HCT116 (cell line): ENCODE data around the gene CGB5. TPM values are rescaled to one million over a fixed set of nuclear protein-coding genes. Genes with fewer than 3 reads are reported as not detected.

Experiments
- ATAC-seq: fragments of 200-7000 bp; cut with Tn5 transposase; 2 replicates; pipeline ENCODE4 v1.9.1; 2020; ENCODE audit warnings: mild to moderate bottlenecking, moderate library complexity
- BruUV-seq: library from RNA; stranded (reverse); fragments of 400-500 nt; replicated peaks from 2 replicates; lab custom pipeline; 2021; lab: Mats Ljungman, UMichigan
- CTCF ChIA-PET: fragments of 300-600 bp; sonication (Branson Sonifier 250); formaldehyde crosslinking; loops from one replicate; lab custom pipeline; 2021; ENCODE audit warnings: antibody characterized with exemption; lab: Charles Lee
- POLR2A ChIA-PET: fragments of 300-600, 350-600 bp; sonication (Branson Sonifier 250); formaldehyde crosslinking; loops from one replicate; lab custom pipeline; 2021; ENCODE audit warnings: antibody characterized with exemption; lab: Charles Lee
- RAD21 ChIA-PET, 2 experiments: fragments of 300-600 bp; sonication (Branson Sonifier 250); formaldehyde crosslinking; loops; one replicate each; lab custom pipeline; 2023; ENCODE audit warnings: low total read pairs in 2 of 2; ENCODE audit not compliant: uncharacterized antibody in 2 of 2, unreplicated experiment in 2 of 2, low non-redundant PET in 1 of 2; lab: Charles Lee
- DNase-seq: peaks from one replicate; pipeline ENCODE4 v3.0.0-alpha.2; 2010; ENCODE audit warnings: low read depth, low spot score
- H2AFZ ChIP-seq: fragments of 200-600 bp; shearing (Covaris generic), sonication (generic); 2 replicates; pipeline ENCODE4 v1.6.1; 2017; ENCODE audit warnings: low read depth, mixed run types, mixed read lengths, antibody characterized with exemption, low read length; ENCODE audit not compliant: poor library complexity, severe bottlenecking
- H3K27ac ChIP-seq: 2 replicates; pipeline ENCODE4 v1.5.1; 2012; ENCODE audit warnings: low read depth, low read length
- H3K27me3 ChIP-seq: fragments of 200-600 bp; sonication (generic); 2 replicates; pipeline ENCODE4 v1.6.1; 2016; ENCODE audit warnings: mixed run types, low read length, mixed read lengths; ENCODE audit not compliant: insufficient read depth
- H3K36me3 ChIP-seq, 2 experiments: fragments of 200-500 bp in 1 of 2; fragments of 200-600 bp in 1 of 2; sonication (Bioruptor generic) in 1 of 2; sonication (generic) in 1 of 2; 2 replicates each; pipeline versions ENCODE4 v1.5.1 to v1.6.1; 2014 to 2016; ENCODE audit warnings: low read length in 2 of 2, inconsistent platforms in 1 of 2, mixed read lengths in 1 of 2, mixed run types in 1 of 2; ENCODE audit not compliant: insufficient read depth in 2 of 2, control insufficient read depth in 1 of 2
- H3K4me1 ChIP-seq, 2 experiments: fragments of 200-600 bp in 1 of 2; sonication (generic) in 1 of 2; 2 replicates each; pipeline versions ENCODE4 v1.5.1 to v1.6.1; 2012 to 2017; ENCODE audit warnings: low read length in 2 of 2, inconsistent platforms in 1 of 2, mild to moderate bottlenecking in 1 of 2, mixed read lengths in 1 of 2, mixed run types in 1 of 2, moderate library complexity in 1 of 2; ENCODE audit not compliant: insufficient read depth in 2 of 2, control insufficient read depth in 1 of 2
- H3K4me2 ChIP-seq: fragments of 200-600 bp; sonication (generic); 2 replicates; pipeline ENCODE4 v1.6.1; 2017; ENCODE audit warnings: mixed run types, low read length, mixed read lengths
- H3K4me3 ChIP-seq, 2 experiments: fragments of 200-600 bp in 1 of 2; sonication (generic) in 1 of 2; replicated peaks in 1 of 2; 2 replicates each; pipeline ENCODE4 v1.5.1; 2011 to 2016; ENCODE audit warnings: low read length in 2 of 2, control low read depth in 1 of 2, low read depth in 1 of 2, mild to moderate bottlenecking in 1 of 2, mixed read lengths in 1 of 2, mixed run types in 1 of 2
- H3K79me2 ChIP-seq: fragments of 200-600 bp; sonication (generic); 2 replicates; pipeline ENCODE4 v1.6.1; 2017; ENCODE audit warnings: mild to moderate bottlenecking, mixed run types, low read length, moderate library complexity, mixed read lengths; ENCODE audit not compliant: insufficient read depth
- H3K9ac ChIP-seq: fragments of 200-600 bp; sonication (generic); 2 replicates; pipeline ENCODE4 v1.6.1; 2016; ENCODE audit warnings: low read length, mixed read lengths
- H3K9me2 ChIP-seq: fragments of 200-600 bp; sonication (generic), shearing (Covaris generic); 2 replicates; pipeline ENCODE4 v1.6.1; 2017; ENCODE audit warnings: mixed run types, mild to moderate bottlenecking, moderate library complexity; ENCODE audit not compliant: insufficient read depth
- H3K9me3 ChIP-seq, 2 experiments: fragments of 200-500 bp in 1 of 2; fragments of 200-600 bp in 1 of 2; sonication (Bioruptor generic) in 1 of 2; sonication (generic) in 1 of 2; 2 replicates each; pipeline ENCODE4 v1.6.1; 2014 to 2017; ENCODE audit warnings: low read length in 2 of 2, mixed read lengths in 2 of 2, inconsistent platforms in 1 of 2, low read depth in 1 of 2, mild to moderate bottlenecking in 1 of 2, mixed run types in 1 of 2, moderate library complexity in 1 of 2; ENCODE audit not compliant: control insufficient read depth in 1 of 2, insufficient read depth in 1 of 2
- H4K20me1 ChIP-seq: fragments of 200-600 bp; sonication (generic), shearing (Covaris generic); 2 replicates; pipeline ENCODE4 v1.6.1; 2017; ENCODE audit warnings: mixed run types, mild to moderate bottlenecking, moderate library complexity; ENCODE audit not compliant: insufficient read depth
- CEBPB ChIP-seq: IDR thresholded peaks from 2 replicates; pipeline ENCODE4 v1.6.1; 2012; ENCODE audit warnings: low read depth
- CTCF ChIP-seq, 3 experiments: fragments of 200-600 bp in 1 of 3; sonication (generic) in 1 of 3; IDR thresholded peaks in 2 of 3; conservative IDR thresholded peaks in 1 of 3; 2 replicates each; pipeline ENCODE4 v1.5.1; 2012 to 2017; ENCODE audit warnings: low read depth in 2 of 3, low read length in 2 of 3, antibody characterized with exemption in 1 of 3, borderline replicate concordance in 1 of 3, control low read depth in 1 of 3, mild to moderate bottlenecking in 1 of 3, mixed read lengths in 1 of 3, mixed run types in 1 of 3, moderate library complexity in 1 of 3; ENCODE audit not compliant: insufficient read depth in 1 of 3
- ELF1 ChIP-seq: IDR thresholded peaks from 2 replicates; pipeline ENCODE4 v1.6.1; 2012; ENCODE audit warnings: low read depth, borderline replicate concordance
- EZH2 ChIP-seq: fragments of 200-600 bp; sonication (generic); IDR thresholded peaks from 2 replicates; pipeline ENCODE4 v1.6.1; 2017; ENCODE audit warnings: antibody characterized with exemption, mixed run types
- EZH2phosphoT487 ChIP-seq: fragments of 200-600 bp; IDR thresholded peaks from 2 replicates; pipeline ENCODE4 v1.6.1; 2018; ENCODE audit warnings: antibody characterized with exemption, borderline replicate concordance
- POLR2A ChIP-seq: IDR thresholded peaks from 2 replicates; pipeline ENCODE4 v1.7.0; 2011; ENCODE audit warnings: borderline replicate concordance; ENCODE audit not compliant: insufficient read depth, insufficient read length; ENCODE audit errors: extremely low read depth
- POLR2AphosphoS5 ChIP-seq: IDR thresholded peaks from 2 replicates; pipeline ENCODE4 v1.6.1; 2011; ENCODE audit warnings: mild to moderate bottlenecking, low read depth, low read length, moderate library complexity
- RAD21 ChIP-seq: IDR thresholded peaks from 2 replicates; pipeline ENCODE4 v1.6.1; 2012; ENCODE audit warnings: low read depth, mild to moderate bottlenecking
- REST ChIP-seq: IDR thresholded peaks from 2 replicates; pipeline ENCODE4 v1.6.1; 2012; ENCODE audit warnings: low read depth
- SIN3A ChIP-seq: IDR thresholded peaks from 2 replicates; pipeline ENCODE4 v1.6.1; 2012; ENCODE audit warnings: low read depth
- intact Hi-C: fragments of 100-400 bp; cut with micrococcal nuclease; formaldehyde crosslinking; loops from 2 replicates; pipeline ENCODE4 v1.10.0; 2022
- total RNA-seq: library from RNA; stranded (reverse); gene quantifications from one replicate; pipeline ENCODE4 v1.2.1, GENCODE V29; 2021; ENCODE audit not compliant: unreplicated experiment

CGB5 gene
- total RNA-seq, 1 experiment from 2014 or later = not detected

GRCh38 chr19:49073514-49074378 lies 30.1 kb downstream of the CGB5 start:
- POLR2A ChIA-PET = interaction anchor here (0.7 kb wide), 1 partner anchor 76 kb away, joined by 3 read pairs; no protein-coding TSS in a partner anchor

More at GRCh38 chr19:49073514-49074378, 30.1 kb downstream of the CGB5 start:
- H3K27ac ChIP-seq = no peak overlapping the region
- H3K4me2 ChIP-seq = peak overlapping the region; percentile 59
- TF ChIP-seq CTCF (IDR thresholded peaks at IDR 0.05 in 2 of 3, conservative IDR thresholded peaks at IDR 0.05 in 1 of 3; ENCODE audit: borderline replicate concordance in 1 of 3, insufficient read depth in 1 of 3, low read depth in 2 of 3, low read length in 2 of 3) (peak; percentile 36 to 65 (median 49)), EZH2phosphoT487 (no peak), CEBPB (no peak), POLR2A (no peak), SIN3A (no peak), EZH2 (no peak), ELF1 (no peak), POLR2AphosphoS5 (no peak), REST (no peak), RAD21 (peak; percentile 68)
- CTCF ChIA-PET = interaction anchor here (0.7 to 2.6 kb wide), 16 partner anchors 9 to 278 kb away, joined by 3 to 18 read pairs (median 6); partner anchors contain the start of genes CGB7, GYS1, LIN7B and NTF4
- H3K4me3 ChIP-seq = no peak overlapping the region
- H3K9me3 ChIP-seq = no peaks in the 10 kb centered on the region
- H3K9me2 ChIP-seq = no peaks in the 10 kb centered on the region
- no peaks in the 10 kb centered on the region for H3K36me3 ChIP-seq
- DNase-seq (peak; percentile 45), ATAC-seq (peak; percentile 88)
- no peak overlapping the region for H3K9ac ChIP-seq
- peaks cover 10 to 11% of the 10 kb centered on the region in 2 experiments for H3K4me1 ChIP-seq
- BruUV-seq = no TSS peak
- no peaks in the 10 kb centered on the region for H3K27me3 ChIP-seq
- intact Hi-C loops = loop anchor here (2.0 kb wide), 2 partner anchors 125 to 285 kb away; no protein-coding TSS in a partner anchor
- no peak overlapping the region for H2AFZ ChIP-seq
- no peaks in the 10 kb centered on the region for H3K79me2 ChIP-seq
- RAD21 ChIA-PET = interaction anchor here (0.9 to 1.4 kb wide), 2 partner anchors 125 kb away, joined by 3 to 5 read pairs; no protein-coding TSS in a partner anchor
- H4K20me1 ChIP-seq = no peaks in the 10 kb centered on the region
